Upper lobe of left lung (tissue), 4 donors: ENCODE data around the gene TBX15.

Experiments
- EP300 ChIP-seq, 4 donors: sonication (generic); formaldehyde crosslinking; IDR thresholded peaks; one replicate each; pipeline ENCODE4 v1.5.1; 2017; ENCODE audit warnings: antibody characterized with exemption in 4 of 4, control low read depth in 2 of 4
- POLR2A ChIP-seq, 4 donors: fragments of 450-650 bp; IDR thresholded peaks; one replicate each; pipeline ENCODE4 v1.5.1; 2016 to 2017; ENCODE audit warnings: antibody characterized with exemption in 4 of 4, mild to moderate bottlenecking in 2 of 4
- POLR2AphosphoS5 ChIP-seq, 2 donors: sonication (generic); formaldehyde crosslinking; IDR thresholded peaks; one replicate each; pipeline ENCODE4 v1.5.1; 2017; ENCODE audit warnings: antibody characterized with exemption in 2 of 2
- TF ChIP-seq, protein P1 (sequence below), 6 experiments: fragments of 450-650 bp in 4 of 6; fragments of 200-600 bp in 2 of 6; sonication (generic) in 2 of 6; IDR thresholded peaks; one replicate each; pipeline ENCODE4 v1.5.1; 2016 to 2019; ENCODE audit warnings: antibody characterized with exemption in 6 of 6

GRCh38 chr1:119001181-119002027 lies 13.3 kb upstream of the TBX15 start:
- TF ChIP-seq POLR2A (IDR thresholded peaks at IDR 0.05) = no peak
- no peak for TF ChIP-seq EP300 (IDR thresholded peaks at IDR 0.05)
- no peak for TF ChIP-seq POLR2AphosphoS5 (IDR thresholded peaks at IDR 0.05)
- TF ChIP-seq, protein P1, sequence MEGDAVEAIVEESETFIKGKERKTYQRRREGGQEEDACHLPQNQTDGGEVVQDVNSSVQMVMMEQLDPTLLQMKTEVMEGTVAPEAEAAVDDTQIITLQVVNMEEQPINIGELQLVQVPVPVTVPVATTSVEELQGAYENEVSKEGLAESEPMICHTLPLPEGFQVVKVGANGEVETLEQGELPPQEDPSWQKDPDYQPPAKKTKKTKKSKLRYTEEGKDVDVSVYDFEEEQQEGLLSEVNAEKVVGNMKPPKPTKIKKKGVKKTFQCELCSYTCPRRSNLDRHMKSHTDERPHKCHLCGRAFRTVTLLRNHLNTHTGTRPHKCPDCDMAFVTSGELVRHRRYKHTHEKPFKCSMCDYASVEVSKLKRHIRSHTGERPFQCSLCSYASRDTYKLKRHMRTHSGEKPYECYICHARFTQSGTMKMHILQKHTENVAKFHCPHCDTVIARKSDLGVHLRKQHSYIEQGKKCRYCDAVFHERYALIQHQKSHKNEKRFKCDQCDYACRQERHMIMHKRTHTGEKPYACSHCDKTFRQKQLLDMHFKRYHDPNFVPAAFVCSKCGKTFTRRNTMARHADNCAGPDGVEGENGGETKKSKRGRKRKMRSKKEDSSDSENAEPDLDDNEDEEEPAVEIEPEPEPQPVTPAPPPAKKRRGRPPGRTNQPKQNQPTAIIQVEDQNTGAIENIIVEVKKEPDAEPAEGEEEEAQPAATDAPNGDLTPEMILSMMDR (IDR thresholded peaks at IDR 0.05) = no peak
